ENCODE results near the gene DNAH12. TPM values are rescaled to one million over a fixed set of nuclear protein-coding genes. Genes with fewer than 3 reads are reported as not detected.

DNAH12 gene
- total RNA-seq, 1 donor from 2014 or later = 0.32 TPM

Other genes starting within 250 kb of the DNAH12 start
- 11.2 and 13.5 TPM in 2 replicates for gene PDE12, start 11.9 kb upstream of the DNAH12 start, total RNA-seq
- gene ARF4, start 53.0 kb upstream of the DNAH12 start, total RNA-seq = 212 and 287 TPM in 2 replicates
- gene DENND6A, start 148.7 kb upstream of the DNAH12 start, total RNA-seq = 12.6 and 15.4 TPM in 2 replicates
- 46.8 and 55.8 TPM in 2 replicates for gene SLMAP, start 212.0 kb upstream of the DNAH12 start, total RNA-seq